Skeletal muscle tissue (tissue), 4 donors: ENCODE data around the gene MXRA7. TPM values are rescaled to one million over a fixed set of nuclear protein-coding genes. Genes with fewer than 3 reads are reported as not detected.
"Not testable (repeated sequence)": the region's sequence is repeated elsewhere in the genome, so short reads cannot be mapped to it uniquely, and the experiment has no call there.

ENCODE experiments used
- H3K27ac ChIP-seq: one replicate; pipeline ENCODE4 v1.7.0; 2013; ENCODE audit warnings: mild to moderate bottlenecking, low read depth, low read length, inconsistent platforms
- H3K27me3 ChIP-seq, 3 donors: one replicate each; pipeline ENCODE4 v1.7.0; 2013; ENCODE audit warnings: low read length in 3 of 3; ENCODE audit not compliant: control insufficient read depth in 3 of 3, insufficient read depth in 3 of 3
- H3K36me3 ChIP-seq, 3 donors: one replicate each; pipeline ENCODE4 v1.7.0; 2013; ENCODE audit warnings: low read length in 3 of 3; ENCODE audit not compliant: control insufficient read depth in 3 of 3, insufficient read depth in 3 of 3
- H3K4me1 ChIP-seq, 3 donors: one replicate each; pipeline ENCODE4 v1.7.0; 2013; ENCODE audit warnings: low read length in 3 of 3, mild to moderate bottlenecking in 3 of 3; ENCODE audit not compliant: control insufficient read depth in 3 of 3, insufficient read depth in 3 of 3
- H3K4me3 ChIP-seq, 3 donors: one replicate each; pipeline ENCODE4 v1.7.0; 2013; ENCODE audit warnings: low read length in 3 of 3
- H3K9ac ChIP-seq, 3 donors: one replicate each; pipeline ENCODE4 v1.7.0; 2013; ENCODE audit warnings: low read length in 3 of 3, mild to moderate bottlenecking in 3 of 3, moderate library complexity in 2 of 3, low read depth in 1 of 3
- H3K9me3 ChIP-seq, 3 donors: one replicate each; pipeline ENCODE4 v1.7.0; 2013; ENCODE audit warnings: low read length in 3 of 3; ENCODE audit not compliant: control insufficient read depth in 3 of 3
- total RNA-seq: library from RNA; depleted of rRNA; stranded (reverse); fragments of >200 nt; gene quantifications from one replicate; pipeline ENCODE4 v1.2.3, GENCODE V29; 2014
- donor health status: Osteomylitis.

MXRA7 gene
- total RNA-seq, 1 donor from 2014 or later: 75.7 TPM

GRCh38 chr17:76745785-76746184 is 35.0 kb upstream of the MXRA7 start:
- H3K9me3 ChIP-seq, H3K27me3 ChIP-seq, H3K4me3 ChIP-seq, H3K27ac ChIP-seq, H3K9ac ChIP-seq: not testable (repeated sequence)
- Histone ChIP-seq H3K36me3 (peaks cover 10 to 31% (median 26%) of the 10 kb centered on the region in 3 donors), H3K4me1 (peaks cover 9 to 26% (median 17%) of the 10 kb centered on the region in 3 donors)

- H3K27me3 ChIP-seq: no peaks in the 10 kb centered on the region
- no peak overlapping the region for H3K4me3 ChIP-seq
- H3K9ac ChIP-seq: no peak overlapping the region
- no peaks in the 10 kb centered on the region for H3K9me3 ChIP-seq
- peaks cover 10 to 31% (median 26%) of the 10 kb centered on the region in 3 donors for H3K36me3 ChIP-seq
- no peak overlapping the region for H3K27ac ChIP-seq
- peaks cover 17 to 26% (median 17%) of the 10 kb centered on the region in 3 donors for H3K4me1 ChIP-seq
These were observed 34.0 kb upstream of the MXRA7 start for GRCh38 chr17:76744747-76745146.

- Histone ChIP-seq H3K4me1 (peaks cover 21 to 25% (median 23%) of the 10 kb centered on the region in 3 donors), H3K36me3 (peaks cover 10 to 27% (median 23%) of the 10 kb centered on the region in 3 donors), H3K9me3 (no peaks in the 10 kb centered on the region), H3K27me3 (no peaks in the 10 kb centered on the region), H3K9ac (no peak overlapping the region), H3K4me3 (no peak overlapping the region), H3K27ac (peak overlapping the region; percentile 99)
These were observed 32.2 kb upstream of the MXRA7 start for GRCh38 chr17:76742958-76743357.

- Histone ChIP-seq H3K4me3 (peak overlapping the region in 2 of 3 donors; percentile 39 to 45), H3K27me3 (no peaks in the 10 kb centered on the region), H3K9ac (peak overlapping the region; percentile 26 to 63 (median 55)), H3K4me1 (peaks cover 21 to 30% (median 25%) of the 10 kb centered on the region in 3 donors), H3K9me3 (no peaks in the 10 kb centered on the region), H3K36me3 (peaks cover 10 to 24% (median 21%) of the 10 kb centered on the region in 3 donors), H3K27ac (peak overlapping the region; percentile 99)
These were observed 29.8 kb upstream of the MXRA7 start for GRCh38 chr17:76740329-76741118.

GRCh38 chr17:76739568-76740115 is 28.9 kb upstream of the MXRA7 start:
- Histone ChIP-seq H3K27ac (peak overlapping the region; percentile 99), H3K36me3 (peaks cover 13 to 22% (median 20%) of the 10 kb centered on the region in 3 donors), H3K4me3 (peak overlapping the region; percentile 88 to 98 (median 89)), H3K4me1 (peaks cover 26 to 39% (median 34%) of the 10 kb centered on the region in 3 donors), H3K9ac (peak overlapping the region; percentile 90 to 98 (median 95))
- not testable (repeated sequence) for H3K27me3 ChIP-seq, H3K9me3 ChIP-seq

- Histone ChIP-seq H3K27me3 (no peaks in the 10 kb centered on the region), H3K4me1 (peaks cover 34 to 49% (median 42%) of the 10 kb centered on the region in 3 donors), H3K4me3 (peak overlapping the region; percentile 88 to 98 (median 89)), H3K27ac (peak overlapping the region; percentile 99), H3K36me3 (peaks cover 22 to 27% (median 26%) of the 10 kb centered on the region in 3 donors), H3K9ac (peak overlapping the region; percentile 90 to 98 (median 95)), H3K9me3 (no peaks in the 10 kb centered on the region)
These were observed 27.7 kb upstream of the MXRA7 start for GRCh38 chr17:76738468-76738850.

- no peaks in the 10 kb centered on the region for H3K9me3 ChIP-seq
- peaks cover 26 to 32% (median 32%) of the 10 kb centered on the region in 3 donors for H3K36me3 ChIP-seq
- H3K27me3 ChIP-seq: no peaks in the 10 kb centered on the region
- H3K27ac ChIP-seq: peak within 1 kb of the TSS; percentile 99
- peaks cover 34 to 55% (median 48%) of the 10 kb centered on the region in 3 donors for H3K4me1 ChIP-seq
- peak within 1 kb of the TSS; percentile 98 to 100 (median 98) for H3K4me3 ChIP-seq
- peak within 1 kb of the TSS; percentile 99 for H3K9ac ChIP-seq
These were observed 27.1 kb upstream of the MXRA7 start, which contains the start of gene MFSD11 for GRCh38 chr17:76737676-76738467. TSS of gene MFSD11 (plus strand) at chr17:76738119. CDS start at chr17:76738353, 234 bp downstream.

- Histone ChIP-seq H3K9ac (peak within 1 kb of the TSS; percentile 99), H3K4me1 (peaks cover 30 to 58% (median 46%) of the 10 kb centered on the region in 3 donors), H3K4me3 (peak within 1 kb of the TSS; percentile 98 to 100 (median 98)), H3K36me3 (peaks cover 26 to 36% (median 34%) of the 10 kb centered on the region in 3 donors), H3K9me3 (no peaks in the 10 kb centered on the region), H3K27ac (peak within 1 kb of the TSS; percentile 99), H3K27me3 (no peaks in the 10 kb centered on the region)
These were observed 26.4 kb upstream of the MXRA7 start, which contains the start of gene SRSF2 for GRCh38 chr17:76737082-76737675. TSS of gene SRSF2 (minus strand) at chr17:76737331. CDS start at chr17:76737160, 171 bp downstream.

GRCh38 chr17:76736349-76737081 is 25.8 kb upstream of the MXRA7 start:
- Histone ChIP-seq H3K9ac (peak overlapping the region; percentile 99), H3K36me3 (peaks cover 26 to 36% (median 36%) of the 10 kb centered on the region in 3 donors), H3K4me1 (peaks cover 26 to 55% (median 41%) of the 10 kb centered on the region in 3 donors), H3K27me3 (no peaks in the 10 kb centered on the region), H3K27ac (peak overlapping the region; percentile 99), H3K4me3 (peak overlapping the region; percentile 84 to 100 (median 98)), H3K9me3 (no peaks in the 10 kb centered on the region)
